Cardiac fibroblast (primary cell): ENCODE measurements around the gene TEN1.

Experiments used
- DNase-seq, 2 donors: peaks; one replicate each; pipeline versions ENCODE4 v3.0.0 to v3.0.0-alpha.2; 2010; ENCODE audit warnings: low read depth in 2 of 2
- H3K4me3 ChIP-seq, 2 donors: replicated peaks in 1 of 2; 1 replicate in 1 of 2; 2 replicates in 1 of 2; pipeline ENCODE4 v1.5.1; 2011; ENCODE audit warnings: low read depth in 2 of 2, low read length in 2 of 2, mild to moderate bottlenecking in 2 of 2, moderate library complexity in 1 of 2
- CTCF ChIP-seq: IDR thresholded peaks from one replicate; pipeline ENCODE4 v1.5.1; 2011; ENCODE audit warnings: low read depth, mild to moderate bottlenecking, low read length, inconsistent platforms

The TEN1 gene

GRCh38 chr17:75978938-75979704, at the start of gene TEN1, which contains the start of gene ACOX1:
Gene TEN1 (plus strand): TSS chr17:75979240. CDS start chr17:75986193, 6,953 bp downstream.
Gene ACOX1 (minus strand): TSS chr17:75979166. CDS start chr17:75979073, 93 bp downstream.
- H3K4me3 ChIP-seq: peak within 1 kb of the TSS; percentile 82 to 89
- peak; percentile 2 for TF ChIP-seq CTCF
- peak; percentile 97 to 98 for DNase-seq

- H3K4me3 ChIP-seq: no peak overlapping the region
- TF ChIP-seq CTCF: no peak
- no peak for DNase-seq
Measured at GRCh38 chr17:75931062-75931461, 48.0 kb upstream of the TEN1 start.

- no peak overlapping the region for H3K4me3 ChIP-seq
- no peak for TF ChIP-seq CTCF
Measured at GRCh38 chr17:75932852-75933251, 46.2 kb upstream of the TEN1 start.

GRCh38 chr17:75933808-75934207, 45.2 kb upstream of the TEN1 start:
- DNase-seq: no peak
- no peak for TF ChIP-seq CTCF
- H3K4me3 ChIP-seq: no peak overlapping the region

More at GRCh38 chr17:75932852-75933251, 46.2 kb upstream of the TEN1 start:
- no peak for DNase-seq

GRCh38 chr17:75937652-75938051, 41.4 kb upstream of the TEN1 start:
- TF ChIP-seq CTCF: no peak
- no peak for DNase-seq
- no peak overlapping the region for H3K4me3 ChIP-seq

- peak; percentile 93 to 97 for DNase-seq
- peak within 1 kb of the TSS; percentile 86 for H3K4me3 ChIP-seq
- TF ChIP-seq CTCF: no peak
Measured at GRCh38 chr17:75940727-75941441, 38.2 kb upstream of the TEN1 start, which contains the start of gene FBF1. Gene FBF1 (minus strand): TSS chr17:75941042. CDS start chr17:75938149, 2,893 bp downstream.
